Mammary epithelial cell (primary cell): ENCODE data around the gene FIGNL2.

Experiments used
- CTCF ChIP-seq, 2 donors: IDR thresholded peaks in 1 of 2; conservative IDR thresholded peaks in 1 of 2; 2 replicates each; pipeline ENCODE4 v1.5.1; 2011 to 2012; ENCODE audit warnings: inconsistent platforms in 2 of 2, low read length in 2 of 2, mild to moderate bottlenecking in 2 of 2, control low read depth in 1 of 2, low read depth in 1 of 2; ENCODE audit not compliant: insufficient read depth in 1 of 2; ENCODE audit errors: extremely low read depth in 1 of 2
- EZH2 ChIP-seq: IDR thresholded peaks from 2 replicates; pipeline ENCODE4 v1.6.1; 2012; ENCODE audit warnings: low read length, inconsistent platforms, borderline replicate concordance

- no peak for TF ChIP-seq EZH2
- TF ChIP-seq CTCF (conservative IDR thresholded peaks at IDR 0.05 in 1 of 2, IDR thresholded peaks at IDR 0.05 in 1 of 2; ENCODE audit: extremely low read depth in 1 of 2, insufficient read depth in 1 of 2, low read depth in 1 of 2, low read length in 2 of 2): no peak
Observed at GRCh38 chr12:51836827-51837173, 11.7 kb downstream of the FIGNL2 start.
